SIG-M5 treated with dmso at 0.1 percent for 504 hours (cell line): ENCODE results near the gene PDLIM7.
"Not testable (repeated sequence)": the region's sequence is repeated elsewhere in the genome, so short reads cannot be mapped to it uniquely, and the experiment has no call there.

ENCODE experiments used
- DNase-seq: peaks from one replicate; lab custom pipeline; 2025; ENCODE audit not compliant: unreplicated experiment; lab: John Stamatoyannopoulos, UW

The PDLIM7 gene

GRCh38 chr5:177497292-177498012, at the start of gene PDLIM7:
PDLIM7 (minus strand) TSS chr5:177497604; CDS start chr5:177496512, 1,092 bp downstream.
- DNase-seq, result peak; percentile 96

GRCh38 chr5:177546258-177546741, 48.9 kb upstream of the PDLIM7 start:
- peak; percentile 85 for DNase-seq

- peak; percentile 79 for DNase-seq
These were observed 48.3 kb upstream of the PDLIM7 start for GRCh38 chr5:177545487-177546257.

- DNase-seq, result no peak
These were observed 45.5 kb upstream of the PDLIM7 start for GRCh38 chr5:177542816-177543465.

- DNase-seq, result no peak
These were observed 43.0 kb upstream of the PDLIM7 start for GRCh38 chr5:177540438-177540837.

- no peak for DNase-seq
These were observed 42.0 kb upstream of the PDLIM7 start for GRCh38 chr5:177539411-177539810.

- DNase-seq, result no peak
These were observed 41.5 kb upstream of the PDLIM7 start for GRCh38 chr5:177538876-177539275.

- DNase-seq, result no peak
These were observed 40.3 kb upstream of the PDLIM7 start for GRCh38 chr5:177537389-177538361.

- no peak for DNase-seq
These were observed 39.0 kb upstream of the PDLIM7 start for GRCh38 chr5:177536386-177536785.

- no peak for DNase-seq
These were observed 37.7 kb upstream of the PDLIM7 start for GRCh38 chr5:177535125-177535524.

- DNase-seq, result not testable (repeated sequence)
These were observed 37.0 kb upstream of the PDLIM7 start for GRCh38 chr5:177534433-177534832.

- DNase-seq, result no peak
These were observed 34.0 kb upstream of the PDLIM7 start for GRCh38 chr5:177531209-177531940.

GRCh38 chr5:177530638-177531037, 33.2 kb upstream of the PDLIM7 start:
- no peak for DNase-seq

GRCh38 chr5:177529247-177530203, 32.1 kb upstream of the PDLIM7 start:
- DNase-seq, result no peak

GRCh38 chr5:177528631-177529030, 31.2 kb upstream of the PDLIM7 start:
- DNase-seq, result no peak

GRCh38 chr5:177527595-177527994, 30.2 kb upstream of the PDLIM7 start:
- DNase-seq, result no peak

- no peak for DNase-seq
These were observed 29.4 kb upstream of the PDLIM7 start for GRCh38 chr5:177526791-177527190.

- no peak for DNase-seq
These were observed 28.8 kb upstream of the PDLIM7 start for GRCh38 chr5:177526191-177526590.
